DMS153 (cell line): ENCODE measurements around the gene NT5DC1.

Experiments used
- DNase-seq: peaks from one replicate; lab custom pipeline; 2025; lab: John Stamatoyannopoulos, UW

NT5DC1 gene

GRCh38 chr6:116100419-116101301 lies at the start of gene NT5DC1:
NT5DC1 (plus strand) TSS chr6:116100853; CDS start chr6:116100931, 78 bp downstream.
- peak; percentile 78 for DNase-seq

DNA sequence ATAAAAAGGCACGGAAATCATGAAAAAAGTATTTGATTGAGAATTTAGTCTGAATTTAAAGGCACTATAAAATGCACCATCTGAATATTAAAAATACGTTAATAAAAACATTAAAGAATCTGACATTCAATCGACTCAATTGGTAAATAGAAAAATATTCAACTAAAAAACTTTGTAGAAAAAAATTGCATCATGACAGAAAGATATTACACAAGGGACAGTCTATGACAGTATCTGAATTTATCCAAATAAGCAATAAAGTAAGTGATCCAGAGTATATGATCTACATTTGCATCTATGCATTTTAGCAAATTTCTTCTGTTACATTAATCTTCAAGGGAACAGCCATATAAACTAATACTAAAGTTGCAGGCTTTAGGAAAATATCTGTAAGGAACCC lies 49.4 kb upstream of the NT5DC1 start:
- no peak for DNase-seq

- DNase-seq, result no peak
These were observed 45.1 kb upstream of the NT5DC1 start for GRCh38 chr6:116055513-116055912.

DNA sequence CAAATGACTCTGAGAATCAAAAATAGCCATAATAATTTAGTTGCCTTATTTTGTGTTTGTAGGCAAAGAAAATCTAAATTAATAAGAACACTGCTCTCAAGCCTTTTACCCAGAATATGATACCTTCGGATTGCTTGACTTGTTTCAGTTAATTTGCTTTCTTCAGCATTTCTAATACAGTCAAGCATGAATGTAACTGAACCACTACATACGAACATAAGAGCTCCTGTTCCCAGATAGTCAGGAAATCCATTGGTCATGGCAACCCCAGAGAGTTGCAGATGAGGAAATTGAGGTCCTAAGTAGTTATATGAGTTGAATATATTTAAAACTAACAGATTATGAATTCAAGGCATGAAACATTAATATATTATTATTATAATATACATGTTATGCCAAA lies 42.9 kb upstream of the NT5DC1 start:
- no peak for DNase-seq

DNA sequence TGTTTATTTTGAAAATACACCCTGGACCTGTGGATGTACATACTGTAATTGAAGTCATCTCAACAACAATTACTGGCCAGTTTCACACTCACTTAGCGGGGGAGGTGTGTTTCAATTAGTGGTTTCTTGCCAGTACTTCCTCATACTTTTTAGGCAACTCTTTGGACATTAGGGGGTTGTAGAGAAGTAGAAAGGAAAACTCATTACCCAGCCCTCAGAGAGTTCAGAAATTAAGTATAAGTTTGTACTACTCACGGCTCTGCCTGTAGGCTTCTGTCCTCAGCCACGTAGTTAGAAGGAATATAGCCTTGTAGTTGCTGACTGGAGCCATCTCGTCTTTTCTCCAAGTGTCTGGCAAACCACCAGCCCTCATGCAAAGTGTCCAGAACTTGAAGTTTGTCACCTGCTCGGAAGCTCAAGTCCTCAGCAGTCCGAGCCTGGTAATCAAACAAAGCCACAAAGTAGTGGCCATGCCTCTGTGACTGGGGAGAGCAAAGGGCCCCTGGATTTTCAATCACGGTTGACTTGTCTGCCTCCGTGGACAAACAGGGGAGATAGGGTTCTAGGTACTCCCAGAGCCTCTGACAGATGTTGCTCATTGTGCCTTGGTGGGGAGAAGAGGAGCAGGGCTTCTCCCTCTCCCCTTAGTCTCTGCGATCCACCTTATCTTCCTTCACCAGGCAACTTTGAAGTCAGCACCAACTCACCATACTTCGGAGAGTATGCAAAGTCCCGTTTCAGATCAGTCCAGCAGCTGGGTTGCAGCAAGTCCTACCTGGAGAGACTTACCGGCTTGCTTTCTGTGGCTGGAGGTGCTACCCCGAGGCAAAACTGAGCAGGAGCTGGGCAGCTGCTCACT lies 40.7 kb upstream of the NT5DC1 start:
- no peak for DNase-seq

GRCh38 chr6:116060572-116061283 lies 39.9 kb upstream of the NT5DC1 start, which contains the start of gene FRK:
FRK (minus strand) TSS chr6:116060891; CDS start chr6:116060311, 580 bp downstream.
- peak; percentile 79 for DNase-seq

- no peak for DNase-seq
These were observed 38.2 kb upstream of the NT5DC1 start for GRCh38 chr6:116062496-116062895.

DNA sequence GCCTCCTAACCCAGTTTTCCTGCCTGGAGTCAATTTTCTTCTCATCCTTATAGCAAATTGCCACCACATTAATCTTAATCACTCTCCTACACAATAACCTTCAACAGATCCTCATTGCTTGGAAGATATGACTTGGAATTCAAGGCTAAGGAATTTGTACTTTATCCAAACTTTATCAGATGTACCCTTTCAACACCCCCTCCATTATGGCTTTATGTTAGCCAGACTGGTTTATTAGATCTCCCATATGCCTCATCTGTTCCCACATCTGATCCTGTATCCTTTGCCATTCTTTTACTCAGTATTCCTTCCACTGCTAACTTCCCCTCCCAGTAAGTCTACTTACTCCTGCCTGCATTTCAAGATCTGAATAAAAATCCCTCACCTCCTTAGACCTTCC lies 36.0 kb upstream of the NT5DC1 start:
- no peak for DNase-seq

- no peak for DNase-seq
These were observed 33.9 kb upstream of the NT5DC1 start for GRCh38 chr6:116066789-116067188.

- no peak for DNase-seq
These were observed 30.6 kb upstream of the NT5DC1 start for GRCh38 chr6:116070101-116070500.

DNA sequence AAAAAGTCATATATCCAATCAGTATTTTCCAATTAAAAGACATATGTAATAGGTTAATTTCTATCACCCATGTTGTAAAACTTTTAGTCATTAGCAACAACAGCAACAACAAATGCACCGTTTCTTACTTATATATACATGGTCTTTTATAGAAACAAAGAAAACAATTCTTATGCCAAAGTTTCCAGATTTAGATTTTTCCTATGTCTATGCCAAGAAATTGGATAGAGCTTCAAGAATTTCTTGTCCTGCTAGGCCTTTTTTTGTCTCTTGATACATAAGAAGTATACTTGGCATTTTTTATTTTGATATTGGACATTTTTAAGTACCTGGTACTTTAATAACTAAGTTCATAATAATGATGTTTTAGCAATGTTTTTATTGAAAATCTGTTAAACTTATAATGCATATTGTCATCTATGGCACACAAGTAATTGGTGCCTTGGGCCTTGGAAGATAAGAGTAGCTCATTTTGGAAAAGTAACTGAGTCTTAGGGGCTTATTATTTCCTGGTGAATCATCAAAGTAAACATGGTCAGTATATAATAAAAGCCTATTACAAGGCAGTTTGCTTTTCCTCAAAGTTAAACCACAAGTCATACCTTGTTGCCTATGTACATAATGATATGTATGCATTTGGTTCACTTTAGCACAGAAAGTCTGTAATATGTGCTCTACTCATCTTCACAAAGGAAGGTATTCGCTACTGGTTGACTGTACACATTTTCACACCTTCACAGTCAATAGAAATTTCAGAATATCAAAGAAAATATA lies 29.9 kb upstream of the NT5DC1 start:
- no peak for DNase-seq

GRCh38 chr6:116072368-116072767 lies 28.3 kb upstream of the NT5DC1 start:
- no peak for DNase-seq

DNA sequence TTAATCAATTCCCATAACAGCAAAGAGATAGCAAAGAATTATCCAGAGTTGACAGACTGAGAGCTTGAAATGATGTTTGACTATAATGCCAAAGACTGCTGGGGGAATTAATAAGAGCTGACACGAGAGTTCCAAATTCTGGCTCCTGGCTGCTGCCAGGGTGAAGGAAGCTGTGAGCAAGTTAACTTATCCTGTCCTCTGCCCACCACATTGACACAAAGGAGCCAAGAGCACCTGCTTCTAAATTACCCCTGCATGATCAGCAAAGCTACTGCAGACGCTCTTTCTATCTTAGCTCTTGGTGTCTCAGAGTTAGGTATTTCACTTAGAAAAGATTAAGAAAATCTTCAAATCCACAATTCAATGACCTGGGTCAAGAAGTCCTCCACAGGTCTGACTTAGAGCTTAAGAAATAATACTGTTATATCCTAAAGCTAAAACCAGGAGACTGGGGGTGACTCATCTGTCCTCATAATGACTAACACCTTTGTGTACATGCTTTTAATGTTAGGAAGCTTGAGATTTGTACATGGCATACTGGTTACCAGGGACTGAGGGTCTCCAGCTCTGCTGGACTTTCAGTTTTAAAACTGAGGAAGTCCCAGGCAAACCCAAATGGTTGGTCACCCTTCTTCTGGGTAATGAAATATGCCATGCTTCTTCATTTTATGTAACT lies 26.8 kb upstream of the NT5DC1 start:
- no peak for DNase-seq

GRCh38 chr6:116074732-116075390 lies 25.8 kb upstream of the NT5DC1 start:
- no peak for DNase-seq

- DNase-seq, result no peak
These were observed 22.1 kb upstream of the NT5DC1 start for GRCh38 chr6:116078522-116078921.

DNA sequence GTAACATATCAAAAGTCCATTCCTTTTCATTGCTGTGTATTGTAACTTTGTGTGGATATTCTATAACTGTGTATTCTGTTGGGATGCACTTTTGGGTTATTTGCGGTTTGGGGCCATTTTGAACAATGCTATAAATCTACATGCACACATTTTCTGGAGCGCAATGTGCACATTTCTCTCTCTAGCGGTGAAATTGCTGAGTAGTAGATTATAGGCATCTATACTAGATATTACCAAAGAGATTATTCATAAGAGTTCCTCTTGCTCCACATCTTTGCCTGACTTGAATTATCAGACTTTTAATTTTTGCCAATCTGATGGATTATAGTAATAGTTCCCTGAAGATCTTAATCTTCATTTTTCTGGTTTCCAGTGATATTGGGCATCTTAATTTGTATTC lies 21.7 kb upstream of the NT5DC1 start:
- no peak for DNase-seq

- DNase-seq, result no peak
These were observed 17.6 kb upstream of the NT5DC1 start for GRCh38 chr6:116083052-116083451.

DNA sequence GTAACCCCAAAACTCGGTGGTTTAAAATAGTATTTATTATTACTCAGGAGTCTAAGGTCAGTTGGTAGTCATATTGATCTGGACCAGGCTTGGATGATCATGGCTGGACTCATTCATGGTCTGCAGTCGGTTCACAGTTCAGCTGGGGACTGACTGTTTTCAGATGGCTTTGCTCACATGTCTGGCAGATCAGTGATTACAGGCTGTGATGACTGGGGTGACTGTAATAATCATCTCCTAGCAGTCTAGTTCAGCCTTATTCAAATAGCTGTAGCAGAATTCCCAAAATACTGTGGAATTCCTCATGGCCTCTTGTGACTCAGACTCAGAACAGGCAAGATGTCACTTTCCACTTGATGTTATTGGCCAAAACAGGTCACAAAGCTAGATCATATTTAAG lies 16.4 kb upstream of the NT5DC1 start:
- no peak for DNase-seq

DNA sequence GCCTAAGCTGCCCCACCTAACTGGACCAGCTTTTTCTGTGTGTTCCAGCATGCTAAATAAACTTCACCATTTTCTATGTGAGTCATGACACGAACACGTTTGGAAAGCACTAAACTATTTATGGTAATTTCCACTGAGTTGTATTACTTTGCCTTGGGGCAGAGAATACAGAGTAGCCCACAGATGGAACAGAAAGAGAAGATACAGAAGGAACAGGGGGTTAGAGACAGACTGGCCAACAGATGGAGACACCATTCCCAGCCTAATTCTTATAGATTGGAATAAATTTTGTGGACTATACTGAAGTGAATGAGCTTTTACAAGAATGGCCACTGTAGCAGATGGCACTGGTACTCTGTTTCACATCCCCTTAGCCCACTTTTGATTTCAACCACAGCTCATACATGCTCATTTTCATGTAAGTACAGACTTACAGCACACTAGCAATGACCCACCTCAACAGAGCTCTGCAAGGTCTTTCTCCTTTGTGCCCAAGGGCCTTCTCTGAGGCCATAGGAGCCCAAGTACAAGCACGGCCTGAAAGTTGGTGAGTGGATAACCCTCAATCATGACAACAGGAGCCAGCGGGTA lies 13.1 kb upstream of the NT5DC1 start:
- no peak for DNase-seq

- DNase-seq, result no peak
These were observed 11.7 kb upstream of the NT5DC1 start for GRCh38 chr6:116088946-116089345.
